H9 (cell line): ENCODE results near the gene AKAP12. TPM values are rescaled to one million over a fixed set of nuclear protein-coding genes. Genes with fewer than 3 reads are reported as not detected.

Source experiments
- DNase-seq: peaks from one replicate; pipeline ENCODE4 v3.0.0-alpha.2; 2017
- H2AFZ ChIP-seq: one replicate; pipeline ENCODE4 v1.6.1; 2013; ENCODE audit warnings: mild to moderate bottlenecking, low read length, control low read depth, moderate library complexity
- H2AK5ac ChIP-seq: 2 replicates; pipeline ENCODE4 v1.6.1; 2013; ENCODE audit warnings: low read length, control low read depth, mixed read lengths; ENCODE audit not compliant: insufficient read length
- H2BK120ac ChIP-seq: one replicate; pipeline ENCODE4 v1.6.1; 2013; ENCODE audit warnings: low read depth, mild to moderate bottlenecking, low read length, control low read depth, inconsistent platforms; ENCODE audit not compliant: poor library complexity, severe bottlenecking
- H2BK12ac ChIP-seq: 2 replicates; pipeline ENCODE4 v1.6.1; 2013; ENCODE audit warnings: low read length, control low read depth, mixed read lengths, low read depth; ENCODE audit not compliant: insufficient read length
- H2BK15ac ChIP-seq: 2 replicates; pipeline ENCODE4 v1.6.1; 2013; ENCODE audit warnings: low read depth, low read length, control low read depth
- H2BK20ac ChIP-seq: one replicate; pipeline ENCODE4 v1.6.1; 2013; ENCODE audit warnings: low read depth, mild to moderate bottlenecking, low read length, control low read depth, inconsistent platforms; ENCODE audit not compliant: poor library complexity, severe bottlenecking
- H2BK5ac ChIP-seq: 2 replicates; pipeline ENCODE4 v1.6.1; 2013; ENCODE audit warnings: low read length, control low read depth, mixed read lengths; ENCODE audit not compliant: insufficient read length
- H3K14ac ChIP-seq: 2 replicates; pipeline ENCODE4 v1.6.1; 2013; ENCODE audit warnings: low read length, control low read depth; ENCODE audit not compliant: insufficient read depth
- H3K18ac ChIP-seq: 2 replicates; pipeline ENCODE4 v1.6.1; 2013; ENCODE audit warnings: low read depth, mild to moderate bottlenecking, mixed read lengths, low read length, control low read depth; ENCODE audit not compliant: insufficient read length
- H3K23ac ChIP-seq: 2 replicates; pipeline ENCODE4 v1.6.1; 2013; ENCODE audit warnings: low read length, control low read depth, mixed read lengths, low read depth; ENCODE audit not compliant: insufficient read length
- H3K23me2 ChIP-seq: 2 replicates; pipeline ENCODE4 v1.6.1; 2013; ENCODE audit warnings: low read depth, mild to moderate bottlenecking, mixed read lengths, low read length, control low read depth; ENCODE audit not compliant: insufficient read length, poor library complexity, severe bottlenecking
- H3K27ac ChIP-seq: 2 replicates; pipeline ENCODE4 v1.5.1; 2013; ENCODE audit warnings: low read length, control low read depth, mixed read lengths, low read depth; ENCODE audit not compliant: insufficient read length
- H3K27me3 ChIP-seq: 2 replicates; pipeline ENCODE4 v1.6.1; 2013; ENCODE audit warnings: low read length, control low read depth, inconsistent platforms; ENCODE audit not compliant: insufficient read depth
- H3K4ac ChIP-seq: 2 replicates; pipeline ENCODE4 v1.6.1; 2013; ENCODE audit warnings: low read depth, mild to moderate bottlenecking, control low read depth, inconsistent platforms, low read length, moderate library complexity
- H3K4me1 ChIP-seq: 2 replicates; pipeline ENCODE4 v1.6.1; 2013; ENCODE audit warnings: low read length, control low read depth, inconsistent platforms; ENCODE audit not compliant: insufficient read depth
- H3K4me2 ChIP-seq: 2 replicates; pipeline ENCODE4 v1.6.1; 2013; ENCODE audit warnings: low read length, control low read depth, mixed read lengths; ENCODE audit not compliant: insufficient read length, insufficient read depth
- H3K56ac ChIP-seq: 2 replicates; pipeline ENCODE4 v1.6.1; 2013; ENCODE audit warnings: low read depth, mild to moderate bottlenecking, mixed read lengths, low read length, control low read depth; ENCODE audit not compliant: insufficient read length
- H3K79me1 ChIP-seq: 2 replicates; pipeline ENCODE4 v1.6.1; 2013; ENCODE audit warnings: low read depth, mild to moderate bottlenecking, moderate library complexity, low read length, control low read depth, inconsistent platforms; ENCODE audit not compliant: insufficient read depth, poor library complexity, severe bottlenecking
- H3K79me2 ChIP-seq: 2 replicates; pipeline ENCODE4 v1.6.1; 2013; ENCODE audit warnings: low read length, control low read depth, inconsistent platforms; ENCODE audit not compliant: insufficient read depth
- H3K9ac ChIP-seq: 2 replicates; pipeline ENCODE4 v1.6.1; 2013; ENCODE audit warnings: low read length, control low read depth, mixed read lengths; ENCODE audit not compliant: insufficient read length; ENCODE audit errors: extremely low read depth
- H3K9me3 ChIP-seq: one replicate; pipeline ENCODE4 v1.6.1; 2013; ENCODE audit warnings: low read depth, low read length, inconsistent platforms; ENCODE audit not compliant: control insufficient read depth
- H3T11ph ChIP-seq: one replicate; pipeline ENCODE4 v1.6.1; 2013; ENCODE audit warnings: mild to moderate bottlenecking, low read length, control low read depth, inconsistent platforms
- H4K20me1 ChIP-seq: one replicate; pipeline ENCODE4 v1.6.1; 2013; ENCODE audit not compliant: control insufficient read depth, insufficient read length, insufficient read depth
- H4K5ac ChIP-seq: 2 replicates; pipeline ENCODE4 v1.6.1; 2013; ENCODE audit warnings: low read depth, mild to moderate bottlenecking, mixed read lengths, low read length, control low read depth; ENCODE audit not compliant: insufficient read length
- H4K8ac ChIP-seq: replicated peaks from 2 replicates; pipeline ENCODE4 v1.6.1; 2013; ENCODE audit warnings: low read length, control low read depth, mixed read lengths, low read depth; ENCODE audit not compliant: insufficient read length
- H4K91ac ChIP-seq: 2 replicates; pipeline ENCODE4 v1.6.1; 2013; ENCODE audit warnings: low read depth, mild to moderate bottlenecking, moderate library complexity, mixed read lengths, low read length, control low read depth; ENCODE audit not compliant: insufficient read length
- H3K27ac Mint-ChIP-seq, 3 experiments: 2 replicates in 2 of 3; 3 replicates in 1 of 3; pipeline ENCODE4 v1.8.0; 2020 to 2021; ENCODE audit warnings: mixed read lengths in 3 of 3, mild to moderate bottlenecking in 1 of 3, moderate library complexity in 1 of 3
- H3K27me3 Mint-ChIP-seq: 2 replicates; pipeline ENCODE4 v1.8.0; 2021; ENCODE audit warnings: low read depth, mild to moderate bottlenecking, moderate library complexity, mixed read lengths
- H3K36me3 Mint-ChIP-seq, 3 experiments: 2 replicates in 2 of 3; 3 replicates in 1 of 3; pipeline ENCODE4 v1.8.0; 2020 to 2021; ENCODE audit warnings: low read depth in 3 of 3, mixed read lengths in 3 of 3; ENCODE audit not compliant: insufficient read depth in 1 of 3
- H3K4me1 Mint-ChIP-seq, 2 experiments: 2 replicates each; pipeline ENCODE4 v1.8.0; 2020; ENCODE audit warnings: mixed read lengths in 2 of 2
- H3K4me3 Mint-ChIP-seq, 2 experiments: 2 replicates in 1 of 2; 3 replicates in 1 of 2; pipeline ENCODE4 v1.8.0; 2020 to 2021; ENCODE audit warnings: mild to moderate bottlenecking in 2 of 2, mixed read lengths in 2 of 2, moderate library complexity in 1 of 2
- H3K9me3 Mint-ChIP-seq, 2 experiments: 2 replicates in 1 of 2; 3 replicates in 1 of 2; pipeline ENCODE4 v1.8.0; 2020; ENCODE audit warnings: mild to moderate bottlenecking in 2 of 2, mixed read lengths in 2 of 2, moderate library complexity in 1 of 2
- CTCF ChIP-seq: fragments of 200-600 bp; sonication (generic); conservative IDR thresholded peaks from 3 replicates; pipeline ENCODE4 v1.8.0; 2021; ENCODE audit warnings: antibody characterized with exemption, mild to moderate bottlenecking
- WGBS: extraction: QIAGEN DNeasy Blood & Tissue Kit; methylation state at CpG from one replicate; pipeline ENCODE4 v1.1.7; 2013; ENCODE audit warnings: missing lambda C conversion rate, low lambda C conversion rate, mixed read lengths; ENCODE audit not compliant: insufficient read length; ENCODE audit errors: extremely low coverage; 5-methylcytosine and 5-hydroxymethylcytosine counted together
- total RNA-seq: library from RNA; stranded (reverse); gene quantifications from 2 replicates; pipeline ENCODE4 v1.2.1, GENCODE V29; 2021

The AKAP12 gene
- total RNA-seq, 1 experiment from 2014 or later = 52.3 TPM

- Histone ChIP-seq H3K27ac (no peak overlapping the region), H2BK120ac (no peak overlapping the region), H3K79me2 (no peaks in the 10 kb centered on the region; the same call in 1 of the 2 replicates), H3K4me1 (no peaks in the 10 kb centered on the region; the same call in 1 of the 2 replicates), H4K20me1 (no peaks in the 10 kb centered on the region), H3K9ac (no peak overlapping the region), H3K56ac (no peak overlapping the region), H4K91ac (no peak overlapping the region), H2BK5ac (no peak overlapping the region), H3K14ac (no peak overlapping the region), H3K23ac (no peak overlapping the region), H3K27me3 (no peaks in the 10 kb centered on the region), H3K23me2 (no peaks in the 10 kb centered on the region), H2AFZ (no peak overlapping the region), H4K8ac (no peak overlapping the region), H2BK12ac (no peak overlapping the region), H2BK20ac (no peak overlapping the region), H4K5ac (no peak overlapping the region), H2BK15ac (no peak overlapping the region), H3K18ac (no peak overlapping the region), H3K79me1 (peaks cover 2% of the 10 kb centered on the region), H3K9me3 (no peaks in the 10 kb centered on the region), H3K4ac (no peak overlapping the region), H3K4me2 (no peak overlapping the region), H3T11ph (no peak overlapping the region), H2AK5ac (no peak overlapping the region)
- no CpG with 5 or more reads among the region's 3 CpGs for WGBS
- no peak for TF ChIP-seq CTCF
- Mint-ChIP-seq H3K4me3 (no peak overlapping the region), H3K36me3 (peaks cover 0 to 4% (median 0%) of the 10 kb centered on the region in 3 experiments; a peak in 5 of 7 replicates), H3K27ac (peak overlapping the region in 1 of 3 experiments; percentile 73; a peak in 3 of 7 replicates), H3K4me1 (peaks cover 4 to 6% of the 10 kb centered on the region in 2 experiments), H3K27me3 (no peaks in the 10 kb centered on the region), H3K9me3 (no peaks in the 10 kb centered on the region)
- DNase-seq = no peak
These were observed 24.2 kb downstream of the AKAP12 start for GRCh38 chr6:151263967-151264366.
